ENCODE results near the gene HOXA7.

The HOXA7 gene

GRCh38 chr7:27194686-27195379 lies 38.4 kb upstream of the HOXA7 start:
- H3K4me1 ChIP-seq (ENCODE audit: control insufficient read depth, insufficient read depth, low read length) = peaks cover 12% of the 10 kb centered on the region
- no peaks in the 10 kb centered on the region for H3K9me3 ChIP-seq (ENCODE audit: control insufficient read depth, insufficient read depth, low read depth, low read length)
- H3K4me3 ChIP-seq (ENCODE audit: low read depth, low read length) = no peak overlapping the region
- CTCF ChIA-PET = interaction anchor here (0.6 to 3.1 kb wide), 17 partner anchors 10 to 899 kb away, joined by 3 to 26 read pairs (median 8); partner anchors contain the start of gene HOXA11
- peak; percentile 16; the same call in 1 of the 2 replicates for TF ChIP-seq ZBTB20 (tag by site-specific recombination; IDR thresholded peaks at IDR 0.05)
- TF ChIP-seq ZNF433 (tag by site-specific recombination; IDR thresholded peaks at IDR 0.05; ENCODE audit: low read depth) = no peak
- peak; percentile 46; the same call in 1 of the 2 replicates for TF ChIP-seq PRDM6 (tag by site-specific recombination; IDR thresholded peaks at IDR 0.05)
- H3K27ac ChIP-seq (ENCODE audit: extremely low read depth, low read depth, low read length) = no peak overlapping the region
- H3K36me3 ChIP-seq (ENCODE audit: control insufficient read depth in 2 of 2, insufficient read depth in 1 of 2, low read length in 2 of 2) = peaks cover 11 to 23% of the 10 kb centered on the region in 2 experiments; a peak in 2 of 3 replicates
- POLR2A ChIA-PET = interaction anchor here (0.6 to 2.6 kb wide), 4 partner anchors 9 to 26 kb away, joined by 3 to 25 read pairs (median 4); partner anchors contain the start of gene HOXA11

GRCh38 chr7:27194002-27194352 lies 37.5 kb upstream of the HOXA7 start:
- H3K4me3 ChIP-seq (ENCODE audit: low read depth, low read length) = no peak overlapping the region
- H3K36me3 ChIP-seq (ENCODE audit: control insufficient read depth in 2 of 2, insufficient read depth in 1 of 2, low read length in 2 of 2) = peaks cover 11 to 23% of the 10 kb centered on the region in 2 experiments; a peak in 2 of 3 replicates
- TF ChIP-seq ZNF768 (tag by site-specific recombination; IDR thresholded peaks at IDR 0.05) (no peak), ZEB2 (tag by site-specific recombination; IDR thresholded peaks at IDR 0.05) (no peak), ZBTB17 (tag by site-specific recombination; IDR thresholded peaks at IDR 0.05) (no peak), ZNF624 (tag by site-specific recombination; IDR thresholded peaks at IDR 0.05) (no peak), ZNF2 (tag by site-specific recombination; IDR thresholded peaks at IDR 0.05) (no peak), ZNF596 (tag by site-specific recombination; IDR thresholded peaks at IDR 0.05) (no peak), FEZF1 (tag by site-specific recombination; IDR thresholded peaks at IDR 0.05) (no peak), ZNF239 (tag by site-specific recombination; IDR thresholded peaks at IDR 0.05) (no peak), ZNF777 (tag by site-specific recombination; IDR thresholded peaks at IDR 0.05; ENCODE audit: borderline replicate concordance) (no peak), ZNF148 (tag by site-specific recombination; IDR thresholded peaks at IDR 0.05; ENCODE audit: borderline replicate concordance) (no peak), PRDM4 (tag by site-specific recombination; IDR thresholded peaks at IDR 0.05) (no peak)
- H3K9me3 ChIP-seq (ENCODE audit: control insufficient read depth, insufficient read depth, low read depth, low read length) = no peaks in the 10 kb centered on the region
- ChIA-PET CTCF (interaction anchor here (0.7 to 3.1 kb wide), 6 partner anchors 9 to 900 kb away, joined by 3 to 26 read pairs (median 11); partner anchors contain the start of gene HOXA11), POLR2A (interaction anchor here (1.5 to 2.6 kb wide), 2 partner anchors 8 to 10 kb away, joined by 4 to 25 read pairs; partner anchors contain the start of gene HOXA11)
- no peak overlapping the region for H3K27ac ChIP-seq (ENCODE audit: extremely low read depth, low read depth, low read length)
- H3K4me1 ChIP-seq (ENCODE audit: control insufficient read depth, insufficient read depth, low read length) = peaks cover 12% of the 10 kb centered on the region
